ENCODE results near the gene MYZAP.

The MYZAP gene

GRCh38 chr15:57563416-57563815 lies 28.3 kb upstream of the MYZAP start:
- no peak for DNase-seq

GRCh38 chr15:57565311-57565710 lies 26.4 kb upstream of the MYZAP start:
- no peak for DNase-seq

GRCh38 chr15:57566834-57567233 lies 24.9 kb upstream of the MYZAP start:
- no peak for DNase-seq

GRCh38 chr15:57567891-57568290 lies 23.8 kb upstream of the MYZAP start:
- no peak for DNase-seq

- no peak for DNase-seq
Measured at GRCh38 chr15:57568299-57568698, 23.4 kb upstream of the MYZAP start.

- DNase-seq, result no peak
Measured at GRCh38 chr15:57570340-57570739, 21.4 kb upstream of the MYZAP start.

- no peak for DNase-seq
Measured at GRCh38 chr15:57570994-57571393, 20.7 kb upstream of the MYZAP start.

GRCh38 chr15:57571725-57572124 lies 20.0 kb upstream of the MYZAP start:
- DNase-seq, result no peak

- DNase-seq, result no peak
Measured at GRCh38 chr15:57572468-57572867, 19.2 kb upstream of the MYZAP start.

- DNase-seq, result no peak
Measured at GRCh38 chr15:57573151-57573550, 18.6 kb upstream of the MYZAP start.

- no peak for DNase-seq
Measured at GRCh38 chr15:57575363-57575762, 16.3 kb upstream of the MYZAP start.

GRCh38 chr15:57578288-57578900 lies 13.3 kb upstream of the MYZAP start:
- no peak for DNase-seq

GRCh38 chr15:57580428-57580827 lies 11.3 kb upstream of the MYZAP start:
- no peak for DNase-seq

- DNase-seq, result no peak
Measured at GRCh38 chr15:57580866-57581265, 10.8 kb upstream of the MYZAP start.

GRCh38 chr15:57582090-57582489 lies 9.6 kb upstream of the MYZAP start:
- DNase-seq, result no peak

- DNase-seq, result no peak
Measured at GRCh38 chr15:57583282-57583681, 8.4 kb upstream of the MYZAP start.

GRCh38 chr15:57583720-57584119 lies 8.0 kb upstream of the MYZAP start:
- no peak for DNase-seq

- DNase-seq, result no peak
Measured at GRCh38 chr15:57586661-57587424, 4.9 kb upstream of the MYZAP start.

GRCh38 chr15:57589281-57589680 lies 2.4 kb upstream of the MYZAP start:
- no peak for DNase-seq

GRCh38 chr15:57589754-57590153 lies 1.9 kb upstream of the MYZAP start:
- DNase-seq, result no peak

GRCh38 chr15:57591237-57591821 lies 375 bp upstream of the MYZAP start:
- no peak for DNase-seq

- no peak for DNase-seq
Measured at GRCh38 chr15:57592426-57592825, 722 bp downstream of the MYZAP start.

GRCh38 chr15:57592836-57593420 lies 1.2 kb downstream of the MYZAP start:
- DNase-seq, result no peak

- no peak for DNase-seq
Measured at GRCh38 chr15:57594479-57594878, 2.8 kb downstream of the MYZAP start.
